ENCODE measurements around the gene EIF4G2.

The EIF4G2 gene

GRCh38 chr11:10758957-10759356 is 49.8 kb downstream of the EIF4G2 start:
- no peak for DNase-seq (ENCODE audit: low read depth, low spot score)
- H3K9me3 ChIP-seq (ENCODE audit: low read depth, low read length), result no peaks in the 10 kb centered on the region
- H3K9ac ChIP-seq (ENCODE audit: insufficient read length), result no peak overlapping the region
- TF ChIP-seq POLR2AphosphoS5 (IDR thresholded peaks at IDR 0.05; ENCODE audit: borderline replicate concordance, low read depth, low read length) (no peak), EZH2 (IDR thresholded peaks at IDR 0.05) (no peak), FOXP2 (optimal IDR thresholded peaks at IDR 0.05; ENCODE audit: control extremely low read depth, extremely low read length, insufficient read depth) (no peak)
- H3K4me3 ChIP-seq, result no peak overlapping the region
- peaks cover 89% of the 10 kb centered on the region for H3K36me3 ChIP-seq (ENCODE audit: insufficient read depth, low read length)
- no peak overlapping the region for H3K27ac ChIP-seq

- peaks cover 45% of the 10 kb centered on the region for H3K36me3 ChIP-seq (ENCODE audit: insufficient read depth, low read length)
- no peak overlapping the region for H3K27ac ChIP-seq
- H3K9ac ChIP-seq (ENCODE audit: insufficient read length), result peak overlapping the region; percentile 79
- DNase-seq (ENCODE audit: low read depth, low spot score), result no peak
- no peaks in the 10 kb centered on the region for H3K9me3 ChIP-seq (ENCODE audit: low read depth, low read length)
- TF ChIP-seq FOXP2 (optimal IDR thresholded peaks at IDR 0.05; ENCODE audit: control extremely low read depth, extremely low read length, insufficient read depth) (no peak), POLR2AphosphoS5 (IDR thresholded peaks at IDR 0.05; ENCODE audit: borderline replicate concordance, low read depth, low read length) (no peak), EZH2 (IDR thresholded peaks at IDR 0.05) (no peak)
- H3K4me3 ChIP-seq, result peak overlapping the region; percentile 93
Observed at GRCh38 chr11:10752486-10752885, 56.2 kb downstream of the EIF4G2 start.

GRCh38 chr11:10752061-10752460 is 56.7 kb downstream of the EIF4G2 start:
- H3K9ac ChIP-seq (ENCODE audit: insufficient read length), result peak overlapping the region; percentile 79
- H3K27ac ChIP-seq, result no peak overlapping the region
- TF ChIP-seq FOXP2 (optimal IDR thresholded peaks at IDR 0.05; ENCODE audit: control extremely low read depth, extremely low read length, insufficient read depth), result no peak
- no peak for TF ChIP-seq EZH2 (IDR thresholded peaks at IDR 0.05)
- no peak for TF ChIP-seq POLR2AphosphoS5 (IDR thresholded peaks at IDR 0.05; ENCODE audit: borderline replicate concordance, low read depth, low read length)
- peaks cover 41% of the 10 kb centered on the region for H3K36me3 ChIP-seq (ENCODE audit: insufficient read depth, low read length)
- H3K4me3 ChIP-seq, result peak overlapping the region; percentile 93
- H3K9me3 ChIP-seq (ENCODE audit: low read depth, low read length), result no peaks in the 10 kb centered on the region
- no peak for DNase-seq (ENCODE audit: low read depth, low spot score)

- Histone ChIP-seq H3K9me3 (ENCODE audit: low read depth, low read length) (no peaks in the 10 kb centered on the region), H3K36me3 (ENCODE audit: insufficient read depth, low read length) (peaks cover 36% of the 10 kb centered on the region), H3K9ac (ENCODE audit: insufficient read length) (peak overlapping the region; percentile 79), H3K27ac (0 out of 2 replicates have a peak overlapping the region, but pooled peaks have one; percentile 90), H3K4me3 (peak overlapping the region; percentile 93)
- TF ChIP-seq FOXP2 (optimal IDR thresholded peaks at IDR 0.05; ENCODE audit: control extremely low read depth, extremely low read length, insufficient read depth) (no peak), POLR2AphosphoS5 (IDR thresholded peaks at IDR 0.05; ENCODE audit: borderline replicate concordance, low read depth, low read length) (no peak), EZH2 (IDR thresholded peaks at IDR 0.05) (no peak)
- DNase-seq (ENCODE audit: low read depth, low spot score), result no peak
Observed at GRCh38 chr11:10751581-10751940, 57.2 kb downstream of the EIF4G2 start.

- Histone ChIP-seq H3K9ac (ENCODE audit: insufficient read length) (peak within 1 kb of the TSS; percentile 79), H3K4me3 (peak within 1 kb of the TSS; percentile 93), H3K36me3 (ENCODE audit: insufficient read depth, low read length) (peaks cover 34% of the 10 kb centered on the region), H3K27ac (peak within 1 kb of the TSS; percentile 90), H3K9me3 (ENCODE audit: low read depth, low read length) (no peaks in the 10 kb centered on the region)
- DNase-seq (ENCODE audit: low read depth, low spot score), result no peak
- TF ChIP-seq EZH2 (IDR thresholded peaks at IDR 0.05), result no peak
- peak; percentile 90 for TF ChIP-seq POLR2AphosphoS5 (IDR thresholded peaks at IDR 0.05; ENCODE audit: borderline replicate concordance, low read depth, low read length)
Observed at GRCh38 chr11:10750838-10751580, 57.7 kb downstream of the EIF4G2 start, which contains the start of gene CTR9. Gene CTR9, plus strand, starts transcription at chr11:10751246. Its CDS starts 167 bp downstream, at chr11:10751413.

- H3K9ac ChIP-seq (ENCODE audit: insufficient read length), result no peak overlapping the region
- no peak overlapping the region for H3K27ac ChIP-seq
- no peak overlapping the region for H3K4me3 ChIP-seq
- DNase-seq (ENCODE audit: low read depth, low spot score), result no peak
- no peak for TF ChIP-seq POLR2AphosphoS5 (IDR thresholded peaks at IDR 0.05; ENCODE audit: borderline replicate concordance, low read depth, low read length)
- TF ChIP-seq EZH2 (IDR thresholded peaks at IDR 0.05), result no peak
- no peak for TF ChIP-seq FOXP2 (optimal IDR thresholded peaks at IDR 0.05; ENCODE audit: control extremely low read depth, extremely low read length, insufficient read depth)
- H3K9me3 ChIP-seq (ENCODE audit: low read depth, low read length), result no peaks in the 10 kb centered on the region
- H3K36me3 ChIP-seq (ENCODE audit: insufficient read depth, low read length), result peaks cover 19% of the 10 kb centered on the region
Observed at GRCh38 chr11:10749476-10749875, 59.2 kb downstream of the EIF4G2 start.

- Histone ChIP-seq H3K4me3 (no peak overlapping the region), H3K9ac (ENCODE audit: insufficient read length) (no peak overlapping the region), H3K27ac (no peak overlapping the region), H3K9me3 (ENCODE audit: low read depth, low read length) (no peaks in the 10 kb centered on the region), H3K36me3 (ENCODE audit: insufficient read depth, low read length) (peaks cover 4% of the 10 kb centered on the region; the same call in 1 of the 2 replicates)
- DNase-seq (ENCODE audit: low read depth, low spot score), result no peak
- TF ChIP-seq EZH2 (IDR thresholded peaks at IDR 0.05) (no peak), POLR2AphosphoS5 (IDR thresholded peaks at IDR 0.05; ENCODE audit: borderline replicate concordance, low read depth, low read length) (no peak), FOXP2 (optimal IDR thresholded peaks at IDR 0.05; ENCODE audit: control extremely low read depth, extremely low read length, insufficient read depth) (no peak)
Observed at GRCh38 chr11:10747733-10748132, 61.0 kb downstream of the EIF4G2 start.

Data from SK-N-MC (cell line).